Adrenal gland (tissue), 12 donors: ENCODE measurements around the gene SEZ6L2. TPM values are rescaled to one million over a fixed set of nuclear protein-coding genes. Genes with fewer than 3 reads are reported as not detected.

Experiments
- DNase-seq, 7 donors: peaks; one replicate each; pipeline ENCODE4 v3.0.0-alpha.2; 2019 to 2020
- H3K27ac ChIP-seq, 5 donors: fragments of 200-600 bp; sonication (generic) in 4 of 5; 1 replicate in 3 of 5; 2 replicates in 2 of 5; pipeline versions ENCODE4 v1.5.1 to v1.8.0; 2016 to 2020; ENCODE audit warnings: mild to moderate bottlenecking in 1 of 5
- H3K27me3 ChIP-seq: fragments of 200-600 bp; 2 replicates; pipeline ENCODE4 v1.8.0; 2021
- H3K36me3 ChIP-seq, 2 donors: fragments of 200-600 bp; replicated peaks in 1 of 2; 1 replicate in 1 of 2; 2 replicates in 1 of 2; pipeline versions ENCODE4 v1.5.1 to v1.8.0; 2018 to 2022
- H3K4me1 ChIP-seq, 2 donors: fragments of 200-600 bp; replicated peaks in 1 of 2; 1 replicate in 1 of 2; 2 replicates in 1 of 2; pipeline versions ENCODE4 v1.5.1 to v1.8.0; 2018 to 2021
- H3K4me3 ChIP-seq, 4 donors: fragments of 200-600 bp; sonication (generic) in 3 of 4; one replicate each; pipeline ENCODE4 v1.5.1; 2016 to 2018
- H3K9me3 ChIP-seq, 3 donors: fragments of 200-600 bp; sonication (generic) in 1 of 3; replicated peaks in 1 of 3; 1 replicate in 2 of 3; 2 replicates in 1 of 3; pipeline versions ENCODE4 v1.5.1 to v1.8.0; 2016 to 2021
- POLR2A ChIP-seq, 2 donors: fragments of 450-650 bp; IDR thresholded peaks; one replicate each; pipeline ENCODE4 v1.6.1; 2017; ENCODE audit warnings: antibody characterized with exemption in 2 of 2, mild to moderate bottlenecking in 2 of 2, moderate library complexity in 1 of 2
- WGBS, 4 donors: extraction: QIAGEN DNeasy Blood & Tissue Kit in 2 of 4; methylation state at CpG; one replicate each; pipeline versions ENCODE4 v1.1.5 to v1.1.7; 2013 to 2017; 5-methylcytosine and 5-hydroxymethylcytosine counted together
- intact Hi-C, 2 donors: fragments of 100-400 bp; cut with DNase I; formaldehyde crosslinking; loops; one replicate each; pipeline versions ENCODE4 v1.14.1 to v1.15.0; 2022 to 2023
- polyA plus RNA-seq, 3 donors: library from polyadenylated mRNA; stranded (reverse); fragments of 200-250 nt in 2 of 3; fragments of 350-450 nt in 1 of 3; fragmentation: Illumina TruSeq in 1 of 3; extraction: RNeasy Lipid Tissue Mini Kit (QIAGEN cat#74804) in 1 of 3; gene quantifications; one replicate each; pipeline ENCODE4 v1.2.3, GENCODE V29; 2013 to 2014
- total RNA-seq, 9 donors: library from RNA; depleted of rRNA in 4 of 9; stranded (reverse); fragments of >200 nt in 4 of 9; fragments of 120-200 nt in 1 of 9; fragmentation: NEBNext Ultra II Directional in 1 of 9; extraction: Animal tissue kit (Norgen Biotek cat#: 25700) in 1 of 9; gene quantifications; one replicate each; pipeline versions ENCODE4 v1.1.0 to v1.2.4, GENCODE V29; 2013 to 2023
- TF ChIP-seq, protein P1 (sequence below), 6 experiments: fragments of 450-650 bp in 4 of 6; fragments of 200-600 bp in 2 of 6; sonication (generic) in 1 of 6; IDR thresholded peaks; 1 replicate in 5 of 6; 2 replicates in 1 of 6; pipeline versions ENCODE4 v1.5.1 to v1.8.0; 2016 to 2021; ENCODE audit warnings: antibody characterized with exemption in 6 of 6, mild to moderate bottlenecking in 2 of 6, moderate library complexity in 1 of 6
- donor health status: healthy with polysubstance abuse.
- donor health status: Bipolar disorder and iron deficiency.
- donor health status: DM: yes; HTN: yes; CAD: no.
- donor health status: DM: no; HTN: no; CAD: no.
- donor health status: DM: no; HTN: no; CAD: no.
- donor health status: DM: yes; HTN: yes; CAD: no.

The SEZ6L2 gene
- total and polyA plus RNA-seq, 12 donors, result 7.5 to 302 (median 36.2) TPM

DNA sequence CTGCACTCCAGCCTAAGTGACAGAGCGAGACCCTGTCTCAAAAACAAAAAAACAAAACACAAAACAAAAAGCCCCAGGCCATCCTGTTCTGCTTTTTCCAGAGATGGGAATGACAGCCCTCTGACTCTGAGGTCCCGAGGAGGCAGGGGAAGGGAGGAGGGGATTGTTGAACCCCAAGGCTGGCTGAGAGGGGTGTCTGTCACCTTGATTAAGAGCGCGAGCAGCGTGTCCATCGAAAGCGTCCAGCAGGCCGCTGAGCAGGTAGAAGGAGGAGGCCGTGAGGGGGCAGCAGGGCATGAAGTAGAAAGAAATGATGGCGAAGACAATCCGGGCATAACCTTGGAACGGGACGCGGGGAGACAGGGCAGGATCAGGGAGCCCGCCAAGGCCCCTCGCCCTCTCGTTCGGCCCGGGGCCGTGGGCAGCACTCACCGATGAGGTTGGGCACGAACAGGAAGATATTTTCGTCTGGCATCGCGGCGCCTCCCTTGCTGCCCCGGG lies 36.9 kb downstream of the SEZ6L2 start:
- H3K36me3 ChIP-seq, result peaks cover 0 to 31% of the 10 kb centered on the region in 2 donors
- H3K4me3 ChIP-seq, result peak overlapping the region; percentile 87 to 98 (median 88)
- 1 to 3% (median 2%) methylated on average over 21 to 27 of the region's 27 CpGs for WGBS, 4 donors
- no peaks in the 10 kb centered on the region for H3K9me3 ChIP-seq
- intact Hi-C loops, result no loop called here
- peaks cover 15 to 20% of the 10 kb centered on the region in 2 donors for H3K4me1 ChIP-seq
- no peaks in the 10 kb centered on the region for H3K27me3 ChIP-seq
- peak overlapping the region in 4 of 5 donors; percentile 88 to 96 (median 93) for H3K27ac ChIP-seq
- peak in 3 of 7 donors; percentile 39 to 64 (median 39) for DNase-seq
- TF ChIP-seq, protein P1, sequence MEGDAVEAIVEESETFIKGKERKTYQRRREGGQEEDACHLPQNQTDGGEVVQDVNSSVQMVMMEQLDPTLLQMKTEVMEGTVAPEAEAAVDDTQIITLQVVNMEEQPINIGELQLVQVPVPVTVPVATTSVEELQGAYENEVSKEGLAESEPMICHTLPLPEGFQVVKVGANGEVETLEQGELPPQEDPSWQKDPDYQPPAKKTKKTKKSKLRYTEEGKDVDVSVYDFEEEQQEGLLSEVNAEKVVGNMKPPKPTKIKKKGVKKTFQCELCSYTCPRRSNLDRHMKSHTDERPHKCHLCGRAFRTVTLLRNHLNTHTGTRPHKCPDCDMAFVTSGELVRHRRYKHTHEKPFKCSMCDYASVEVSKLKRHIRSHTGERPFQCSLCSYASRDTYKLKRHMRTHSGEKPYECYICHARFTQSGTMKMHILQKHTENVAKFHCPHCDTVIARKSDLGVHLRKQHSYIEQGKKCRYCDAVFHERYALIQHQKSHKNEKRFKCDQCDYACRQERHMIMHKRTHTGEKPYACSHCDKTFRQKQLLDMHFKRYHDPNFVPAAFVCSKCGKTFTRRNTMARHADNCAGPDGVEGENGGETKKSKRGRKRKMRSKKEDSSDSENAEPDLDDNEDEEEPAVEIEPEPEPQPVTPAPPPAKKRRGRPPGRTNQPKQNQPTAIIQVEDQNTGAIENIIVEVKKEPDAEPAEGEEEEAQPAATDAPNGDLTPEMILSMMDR (IDR thresholded peaks at IDR 0.05), result peak in 1 of 6 experiments; percentile 10
- no peak for TF ChIP-seq POLR2A (IDR thresholded peaks at IDR 0.05)

DNA sequence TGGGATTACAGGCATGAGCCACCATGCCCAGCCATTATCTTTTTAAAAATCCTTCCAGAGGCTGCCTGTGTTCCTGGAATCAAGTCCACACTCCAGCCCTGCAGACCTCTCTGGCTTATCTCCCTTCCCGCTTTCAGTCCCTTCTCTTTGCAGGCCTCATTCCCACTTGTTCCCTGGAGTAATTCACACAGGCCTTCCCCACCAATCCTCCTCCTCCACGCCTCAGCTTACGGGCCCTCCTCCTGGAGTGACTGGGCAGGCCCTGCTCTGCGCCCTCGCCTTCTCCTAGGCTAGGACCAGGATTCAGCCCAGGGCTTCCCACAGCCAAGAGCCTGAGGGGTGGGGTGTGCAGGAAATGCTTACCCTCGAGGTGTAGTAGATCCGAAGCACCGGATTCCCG lies 39.1 kb downstream of the SEZ6L2 start:
- intact Hi-C loops, result no loop called here
- TF ChIP-seq, protein P1 (IDR thresholded peaks at IDR 0.05), result no peak
- TF ChIP-seq POLR2A (IDR thresholded peaks at IDR 0.05), result no peak
- Histone ChIP-seq H3K4me3 (no peak overlapping the region), H3K36me3 (peaks cover 0 to 31% of the 10 kb centered on the region in 2 donors), H3K4me1 (peaks cover 20 to 24% of the 10 kb centered on the region in 2 donors), H3K27ac (no peak overlapping the region), H3K9me3 (no peaks in the 10 kb centered on the region), H3K27me3 (no peaks in the 10 kb centered on the region)
- no peak for DNase-seq
- WGBS, 4 donors, result 84 to 91% (median 87%) methylated on average over 7 to 9 of the region's 9 CpGs

DNA sequence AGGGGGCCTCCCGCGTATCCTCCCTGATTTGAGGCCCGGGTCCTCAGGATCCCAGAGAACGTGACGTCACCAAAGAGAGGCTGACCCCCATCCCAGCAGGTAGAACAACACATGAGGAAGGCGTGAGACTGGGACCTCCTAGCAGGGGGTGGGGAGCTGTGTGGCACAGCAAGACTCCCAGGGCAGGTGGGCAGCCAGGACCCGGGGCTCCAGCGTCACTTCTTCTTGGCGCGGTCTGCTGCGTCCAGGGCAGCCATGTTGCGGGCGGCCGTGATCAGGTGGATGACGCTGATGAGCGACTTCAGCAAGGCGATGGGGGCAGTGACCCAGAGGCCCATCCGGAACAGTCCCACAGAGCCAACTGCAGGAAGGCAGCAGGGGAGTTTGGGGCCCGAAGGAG lies 40.4 kb downstream of the SEZ6L2 start:
- Histone ChIP-seq H3K27me3 (no peaks in the 10 kb centered on the region), H3K27ac (no peak overlapping the region), H3K36me3 (peaks cover 0 to 31% of the 10 kb centered on the region in 2 donors), H3K4me3 (no peak overlapping the region), H3K4me1 (peaks cover 20 to 24% of the 10 kb centered on the region in 2 donors), H3K9me3 (no peaks in the 10 kb centered on the region)
- intact Hi-C loops, result no loop called here
- 89 to 96% (median 94%) methylated on average over 8 to 19 of the region's 19 CpGs for WGBS, 4 donors
- no peak for TF ChIP-seq POLR2A (IDR thresholded peaks at IDR 0.05)
- TF ChIP-seq, protein P1 (IDR thresholded peaks at IDR 0.05), result no peak
- DNase-seq, result peak in 2 of 7 donors; percentile 28 to 50

DNA sequence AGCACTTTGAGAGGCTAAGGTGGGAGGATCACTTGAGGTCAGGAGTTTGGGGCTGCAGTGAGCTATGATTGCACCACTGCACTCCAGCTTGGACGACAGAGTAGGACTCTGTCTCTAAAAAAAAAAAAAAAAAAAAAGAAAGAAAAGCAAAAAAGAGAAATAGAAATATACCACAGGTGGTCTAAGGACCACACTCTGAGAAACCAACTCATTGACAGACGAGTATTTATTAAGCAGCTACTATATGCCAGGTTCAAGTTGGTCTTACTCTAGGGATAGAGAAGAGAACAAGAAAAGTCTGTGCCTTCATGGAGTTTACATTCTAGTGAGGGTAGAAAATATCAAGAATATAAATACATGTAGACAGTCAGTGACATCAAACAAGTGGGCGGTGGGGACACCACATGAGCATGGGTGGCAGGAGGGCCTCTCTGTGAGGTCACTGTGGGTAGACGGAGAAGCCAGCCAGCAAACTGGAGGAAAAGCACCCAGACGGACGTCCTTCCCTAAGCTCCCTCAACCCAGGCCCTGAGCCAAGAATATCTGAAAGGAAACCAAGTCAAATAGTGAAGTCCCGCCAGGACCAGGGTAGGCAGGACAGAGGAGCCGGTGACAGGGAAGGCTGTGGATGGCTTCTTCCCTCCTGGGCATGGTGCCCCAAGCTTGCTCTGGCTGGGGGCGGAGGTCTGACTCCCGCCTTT lies 41.1 kb downstream of the SEZ6L2 start:
- Histone ChIP-seq H3K9me3 (no peaks in the 10 kb centered on the region), H3K4me3 (no peak overlapping the region), H3K4me1 (peaks cover 20 to 24% of the 10 kb centered on the region in 2 donors), H3K27me3 (no peaks in the 10 kb centered on the region), H3K36me3 (peaks cover 0 to 31% of the 10 kb centered on the region in 2 donors), H3K27ac (peak overlapping the region in 1 of 5 donors; percentile 65)
- TF ChIP-seq, protein P1 (IDR thresholded peaks at IDR 0.05), result no peak
- no peak for TF ChIP-seq POLR2A (IDR thresholded peaks at IDR 0.05)
- 61 to 80% (median 72%) methylated on average over 8 to 10 of the region's 10 CpGs for WGBS, 4 donors
- intact Hi-C loops, result no loop called here
- no peak for DNase-seq
